Activated naive CD8-positive, alpha-beta T cell treated with anti-CD3 and anti-CD28 coated beads, Interleukin-2, amount 10 ng/mL, durations not matched to agents 7 days and 5 days (primary cell): ENCODE results near the gene LRP1. TPM values are rescaled to one million over a fixed set of nuclear protein-coding genes. Genes with fewer than 3 reads are reported as not detected.
"Not testable (repeated sequence)": the region's sequence is repeated elsewhere in the genome, so short reads cannot be mapped to it uniquely, and the experiment has no call there.

Experiments used
- ATAC-seq: fragments of 150-1000 bp; cut with Tn5 transposase; one replicate; pipeline ENCODE4 v1.10.0; 2021; ENCODE audit warnings: low read depth, moderate library complexity
- POLR2A ChIA-PET: fragments of 350-600 bp; sonication (Branson Sonifier 250); formaldehyde crosslinking; loops from one replicate; lab custom pipeline; 2021; ENCODE audit warnings: antibody characterized with exemption; lab: Charles Lee
- DNase-seq: peaks from one replicate; pipeline ENCODE4 v3.0.0; 2021
- H3K27ac Mint-ChIP-seq: one replicate; pipeline ENCODE4 v1.8.0; 2022; ENCODE audit warnings: mild to moderate bottlenecking, mixed read lengths
- H3K27me3 Mint-ChIP-seq: one replicate; pipeline ENCODE4 v1.8.0; 2022; ENCODE audit warnings: mild to moderate bottlenecking, moderate library complexity, mixed read lengths
- H3K36me3 Mint-ChIP-seq: one replicate; pipeline ENCODE4 v1.8.0; 2021; ENCODE audit warnings: mild to moderate bottlenecking, mixed read lengths
- H3K4me1 Mint-ChIP-seq: one replicate; pipeline ENCODE4 v1.8.0; 2021; ENCODE audit warnings: mixed read lengths
- H3K4me3 Mint-ChIP-seq: one replicate; pipeline ENCODE4 v1.8.0; 2022; ENCODE audit warnings: mild to moderate bottlenecking, moderate library complexity, mixed read lengths
- H3K9me3 Mint-ChIP-seq: one replicate; pipeline ENCODE4 v1.8.0; 2021; ENCODE audit warnings: mixed read lengths
- total RNA-seq, 2 experiments: library from RNA; stranded (reverse); gene quantifications; one replicate each; pipeline ENCODE4 v1.2.3, GENCODE V29; 2021

Gene LRP1
- total RNA-seq, 2 experiments from 2014 or later, result 4.9 to 6.1 TPM

GRCh38 chr12:57109207-57110103, 18.8 kb upstream of the LRP1 start:
- ATAC-seq (no peak), DNase-seq (no peak)
- no peaks in the 10 kb centered on the region for H3K27me3 Mint-ChIP-seq
- H3K4me1 Mint-ChIP-seq, result peaks cover 48% of the 10 kb centered on the region
- H3K27ac Mint-ChIP-seq, result peak overlapping the region; percentile 97
- peaks cover 26% of the 10 kb centered on the region for H3K36me3 Mint-ChIP-seq
- no peaks in the 10 kb centered on the region for H3K9me3 Mint-ChIP-seq
- POLR2A ChIA-PET, result interaction anchor here (1.2 to 5.2 kb wide), 8 partner anchors 12 to 422 kb away, joined by 3 to 166 read pairs (median 36); partner anchors contain the start of genes NAB2, NEMP1 and PTGES3
- H3K4me3 Mint-ChIP-seq, result peak overlapping the region; percentile 94

GRCh38 chr12:57110104-57111030, 17.9 kb upstream of the LRP1 start:
- peak overlapping the region; percentile 94 for H3K4me3 Mint-ChIP-seq
- H3K36me3 Mint-ChIP-seq, result peaks cover 19% of the 10 kb centered on the region
- POLR2A ChIA-PET, result interaction anchor here (0.6 to 5.2 kb wide), 21 partner anchors 9 to 482 kb away, joined by 3 to 166 read pairs (median 11); partner anchors contain the start of genes LRP1, NAB2, NACA and NEMP1
- peak overlapping the region; percentile 97 for H3K27ac Mint-ChIP-seq
- no peaks in the 10 kb centered on the region for H3K27me3 Mint-ChIP-seq
- DNase-seq, result peak; percentile 77
- H3K4me1 Mint-ChIP-seq, result peaks cover 41% of the 10 kb centered on the region
- ATAC-seq, result peak; percentile 34
- no peaks in the 10 kb centered on the region for H3K9me3 Mint-ChIP-seq

GRCh38 chr12:57111031-57111734, 17.1 kb upstream of the LRP1 start, which contains the start of gene STAT6:
Gene STAT6 (minus strand): TSS chr12:57111362. CDS start chr12:57108278, 3,084 bp downstream.
- no peaks in the 10 kb centered on the region for H3K9me3 Mint-ChIP-seq
- no peaks in the 10 kb centered on the region for H3K27me3 Mint-ChIP-seq
- DNase-seq (peak; percentile 78), ATAC-seq (peak; percentile 74)
- POLR2A ChIA-PET, result interaction anchor here (0.6 to 5.2 kb wide), 36 partner anchors 10 to 817 kb away, joined by 3 to 166 read pairs (median 4); partner anchors contain the start of genes HSD17B6, LRP1, NAB2 and NACA
- peak within 1 kb of the TSS; percentile 94 for H3K4me3 Mint-ChIP-seq
- peaks cover 37% of the 10 kb centered on the region for H3K4me1 Mint-ChIP-seq
- peak within 1 kb of the TSS; percentile 97 for H3K27ac Mint-ChIP-seq
- H3K36me3 Mint-ChIP-seq, result peaks cover 16% of the 10 kb centered on the region

DNA sequence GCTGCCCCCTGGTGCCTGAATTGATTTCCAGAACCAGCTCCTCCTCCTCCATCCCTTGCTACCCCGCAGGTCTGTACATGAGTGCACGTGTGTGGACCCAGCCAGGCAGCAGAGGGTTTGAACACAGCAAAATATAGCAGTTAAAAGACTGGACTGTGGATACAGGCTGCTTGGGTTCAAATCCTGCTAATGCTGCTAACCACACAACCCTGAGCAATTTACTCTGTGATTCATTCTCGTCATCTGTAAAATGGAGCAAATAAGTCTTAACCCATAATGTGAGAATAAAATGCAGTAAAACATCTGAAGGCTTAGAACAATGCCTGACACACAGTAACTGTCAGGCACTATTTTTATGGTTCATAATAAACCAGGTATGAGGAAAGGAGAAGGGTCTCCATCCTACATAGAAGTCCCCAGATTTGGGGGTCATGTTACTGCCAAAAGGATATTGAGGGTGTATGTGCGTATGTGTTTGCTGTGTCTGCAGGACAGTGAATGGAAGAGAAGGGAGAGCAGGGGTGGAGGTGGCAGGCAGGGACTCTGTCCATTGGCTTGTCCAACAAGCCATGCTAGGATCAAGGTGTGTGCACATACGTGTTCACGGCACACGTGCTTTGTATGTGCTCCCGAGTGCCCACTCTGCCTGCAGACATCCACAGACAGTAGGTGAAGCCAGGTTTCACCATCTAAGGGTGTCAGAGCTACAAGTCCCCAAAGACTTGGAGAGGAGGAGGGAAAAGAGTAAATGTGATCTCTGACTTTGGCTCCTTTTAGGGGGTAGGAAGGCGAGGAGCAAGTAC, 15.6 kb upstream of the LRP1 start:
- peak overlapping the region; percentile 97 for H3K27ac Mint-ChIP-seq
- peaks cover 27% of the 10 kb centered on the region for H3K4me1 Mint-ChIP-seq
- H3K4me3 Mint-ChIP-seq, result peak overlapping the region; percentile 94
- POLR2A ChIA-PET, result interaction anchor here (0.6 to 5.2 kb wide), 29 partner anchors 9 to 591 kb away, joined by 3 to 166 read pairs (median 7); partner anchors contain the start of genes HSD17B6, NAB2, NACA and NEMP1
- DNase-seq (no peak), ATAC-seq (peak; percentile 57)
- H3K27me3 Mint-ChIP-seq, result no peaks in the 10 kb centered on the region
- H3K9me3 Mint-ChIP-seq, result no peaks in the 10 kb centered on the region
- peaks cover 6% of the 10 kb centered on the region for H3K36me3 Mint-ChIP-seq

GRCh38 chr12:57116580-57117281, 11.6 kb upstream of the LRP1 start:
- Mint-ChIP-seq H3K4me1 (peaks cover 18% of the 10 kb centered on the region), H3K4me3 (no peak overlapping the region), H3K27ac (no peak overlapping the region), H3K27me3 (no peaks in the 10 kb centered on the region), H3K9me3 (no peaks in the 10 kb centered on the region), H3K36me3 (no peaks in the 10 kb centered on the region)
- POLR2A ChIA-PET, result no interaction called here
- no peak for ATAC-seq
- DNase-seq, result no peak

- H3K27me3 Mint-ChIP-seq, result peaks cover under 1% of the 10 kb centered on the region
- no peak overlapping the region for H3K27ac Mint-ChIP-seq
- H3K4me3 Mint-ChIP-seq, result no peak overlapping the region
- ATAC-seq (peak; percentile 33), DNase-seq (no peak)
- H3K36me3 Mint-ChIP-seq, result peaks cover 2% of the 10 kb centered on the region
- peaks cover 2% of the 10 kb centered on the region for H3K9me3 Mint-ChIP-seq
- POLR2A ChIA-PET, result no interaction called here
- H3K4me1 Mint-ChIP-seq, result peaks cover 10% of the 10 kb centered on the region
Measured at GRCh38 chr12:57118711-57119271, 9.5 kb upstream of the LRP1 start.

DNA sequence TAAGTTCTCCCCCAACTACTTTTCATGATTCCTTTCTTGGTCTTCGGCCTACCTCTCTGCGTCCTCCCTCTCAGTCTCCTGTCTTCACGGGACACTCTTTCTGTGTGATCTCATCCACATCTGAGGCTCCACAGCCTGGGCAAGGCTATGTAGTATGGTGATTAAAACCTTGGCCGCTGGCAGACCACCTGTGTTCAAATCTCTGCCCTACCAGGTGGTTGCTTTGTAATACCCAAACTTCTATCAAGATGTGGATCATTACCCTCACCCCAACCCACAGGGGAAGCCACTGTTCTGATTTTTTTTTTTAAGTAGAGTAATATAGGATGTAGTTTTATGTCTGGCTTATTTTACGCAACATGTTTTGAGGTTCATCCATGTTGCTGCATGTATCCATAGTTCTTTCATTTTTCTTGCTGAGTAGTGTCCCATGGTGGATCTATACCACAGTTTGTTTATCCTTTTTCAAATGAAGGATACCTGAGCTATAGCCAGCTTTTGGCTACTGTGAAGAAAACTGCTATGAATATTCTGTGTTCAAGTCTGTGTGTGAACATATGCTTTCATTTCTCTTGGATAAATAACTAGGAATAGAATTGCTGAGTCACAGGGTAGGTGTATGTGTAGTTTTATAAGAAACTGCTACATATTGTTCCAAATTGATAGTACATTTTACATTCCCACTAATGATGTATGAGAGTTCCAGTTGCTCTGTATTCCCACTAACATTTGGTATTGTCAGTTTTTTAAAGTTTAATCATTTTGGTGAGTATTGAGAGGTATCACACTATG, 8.8 kb upstream of the LRP1 start:
- ATAC-seq (no peak), DNase-seq (no peak)
- Mint-ChIP-seq H3K4me1 (peaks cover 14% of the 10 kb centered on the region), H3K36me3 (peaks cover 3% of the 10 kb centered on the region), H3K27ac (no peak overlapping the region), H3K4me3 (no peak overlapping the region), H3K27me3 (peaks cover 8% of the 10 kb centered on the region), H3K9me3 (peaks cover 3% of the 10 kb centered on the region)
- POLR2A ChIA-PET, result no interaction called here

GRCh38 chr12:57120718-57121117, 7.6 kb upstream of the LRP1 start:
- not testable (repeated sequence) for H3K9me3 Mint-ChIP-seq, ATAC-seq, DNase-seq, H3K27ac Mint-ChIP-seq, H3K36me3 Mint-ChIP-seq, H3K4me3 Mint-ChIP-seq
- peaks cover 18% of the 10 kb centered on the region for H3K27me3 Mint-ChIP-seq
- POLR2A ChIA-PET, result interaction anchor here (1.0 to 1.2 kb wide), 2 partner anchors 9 to 16 kb away, joined by 7 read pairs; partner anchors contain the start of gene STAT6
- H3K4me1 Mint-ChIP-seq, result peaks cover 15% of the 10 kb centered on the region

GRCh38 chr12:57123813-57124212, 4.5 kb upstream of the LRP1 start:
- DNase-seq (no peak), ATAC-seq (no peak)
- no peak overlapping the region for H3K4me3 Mint-ChIP-seq
- peaks cover 3% of the 10 kb centered on the region for H3K9me3 Mint-ChIP-seq
- peaks cover 37% of the 10 kb centered on the region for H3K27me3 Mint-ChIP-seq
- POLR2A ChIA-PET, result interaction anchor here (0.5 to 1.2 kb wide), 2 partner anchors 11 to 47 kb away, joined by 3 to 6 read pairs; no protein-coding TSS in a partner anchor
- no peak overlapping the region for H3K27ac Mint-ChIP-seq
- peaks cover 17% of the 10 kb centered on the region for H3K4me1 Mint-ChIP-seq
- peaks cover 3% of the 10 kb centered on the region for H3K36me3 Mint-ChIP-seq

- peaks cover 3% of the 10 kb centered on the region for H3K9me3 Mint-ChIP-seq
- peak; percentile 60 for DNase-seq
- ATAC-seq, result peak; percentile 66
- H3K4me1 Mint-ChIP-seq, result peaks cover 12% of the 10 kb centered on the region
- H3K27ac Mint-ChIP-seq, result no peak overlapping the region
- peaks cover 3% of the 10 kb centered on the region for H3K36me3 Mint-ChIP-seq
- POLR2A ChIA-PET, result interaction anchor here (0.8 to 1.2 kb wide), 2 partner anchors 12 kb away, joined by 3 to 6 read pairs; no protein-coding TSS in a partner anchor
- peaks cover 37% of the 10 kb centered on the region for H3K27me3 Mint-ChIP-seq
- H3K4me3 Mint-ChIP-seq, result no peak overlapping the region
Measured at GRCh38 chr12:57124261-57124877, 3.9 kb upstream of the LRP1 start.
